ENCODE measurements around the gene ARX. TPM values are rescaled to one million over a fixed set of nuclear protein-coding genes. Genes with fewer than 3 reads are reported as not detected.

ARX gene
- total RNA-seq: not detected in 2 replicates

DNA sequence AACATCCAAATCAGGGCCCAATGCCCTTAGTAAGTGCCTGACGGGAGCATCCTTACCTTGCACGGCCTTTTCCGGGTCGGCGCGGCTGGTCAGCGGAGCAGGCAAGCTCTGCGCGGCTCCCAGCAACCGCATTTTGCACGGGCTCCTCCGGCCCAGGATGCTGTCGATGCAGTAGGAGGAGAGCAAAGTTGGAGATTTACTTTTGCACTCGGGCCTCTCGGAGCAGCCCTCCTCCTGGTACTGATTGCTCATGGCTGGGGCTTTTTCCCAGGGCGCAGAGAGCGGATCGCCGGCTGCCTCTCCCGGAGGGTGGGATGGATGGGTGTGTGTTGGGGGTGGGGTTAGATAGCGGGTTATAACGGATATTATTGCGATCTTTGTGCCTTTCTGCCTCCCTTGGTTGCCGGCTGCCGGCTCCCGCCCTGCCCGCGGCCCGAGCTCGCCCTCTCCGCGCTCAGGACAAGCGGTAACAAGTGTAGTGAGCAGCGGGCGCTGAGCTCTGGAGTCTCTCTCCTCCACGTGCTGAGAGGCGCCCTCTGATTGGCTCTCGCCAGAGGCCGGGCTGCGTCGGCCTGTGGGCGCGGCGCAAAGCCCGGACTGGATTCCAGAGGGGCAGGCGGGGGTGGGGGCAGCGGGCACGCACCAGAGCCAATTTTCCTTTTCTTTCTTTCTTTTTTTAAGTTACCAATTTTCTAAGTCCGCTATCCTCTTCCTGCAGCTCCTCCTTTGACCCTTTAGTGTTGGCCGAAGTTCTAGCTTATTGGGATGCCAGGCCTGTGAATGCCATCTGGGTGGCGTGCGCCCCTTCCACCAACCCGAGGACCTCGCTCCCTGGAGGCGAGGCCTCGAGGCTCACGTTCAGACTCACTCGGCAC lies at the start of gene ARX:
Gene ARX, minus strand, starts transcription at position 480 of the 875 bp plus-strand sequence. Its CDS starts 228 bp downstream, at position 252.
- peak; percentile 33 for DNase-seq (ENCODE audit: low read depth)

DNA sequence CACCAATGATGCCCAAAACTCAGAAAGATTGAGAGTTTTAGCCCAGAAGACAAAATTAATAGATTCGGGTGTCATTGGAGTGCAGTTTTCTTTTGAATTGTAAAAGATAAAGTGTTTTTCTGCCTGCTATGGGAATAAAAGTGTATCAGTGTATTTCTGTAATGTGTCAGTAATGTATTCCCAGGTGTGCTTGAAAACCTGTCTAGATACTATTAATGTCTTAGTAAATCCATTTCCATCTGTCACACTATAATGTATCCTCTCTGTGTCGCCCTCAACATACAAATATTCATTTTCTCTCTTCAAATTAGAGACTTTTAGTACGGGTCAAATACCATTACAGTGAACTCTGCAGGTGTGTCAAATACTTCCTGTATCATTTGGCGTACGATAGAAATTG lies 43.5 kb upstream of the ARX start:
- no peak for DNase-seq (ENCODE audit: low read depth)

DNA sequence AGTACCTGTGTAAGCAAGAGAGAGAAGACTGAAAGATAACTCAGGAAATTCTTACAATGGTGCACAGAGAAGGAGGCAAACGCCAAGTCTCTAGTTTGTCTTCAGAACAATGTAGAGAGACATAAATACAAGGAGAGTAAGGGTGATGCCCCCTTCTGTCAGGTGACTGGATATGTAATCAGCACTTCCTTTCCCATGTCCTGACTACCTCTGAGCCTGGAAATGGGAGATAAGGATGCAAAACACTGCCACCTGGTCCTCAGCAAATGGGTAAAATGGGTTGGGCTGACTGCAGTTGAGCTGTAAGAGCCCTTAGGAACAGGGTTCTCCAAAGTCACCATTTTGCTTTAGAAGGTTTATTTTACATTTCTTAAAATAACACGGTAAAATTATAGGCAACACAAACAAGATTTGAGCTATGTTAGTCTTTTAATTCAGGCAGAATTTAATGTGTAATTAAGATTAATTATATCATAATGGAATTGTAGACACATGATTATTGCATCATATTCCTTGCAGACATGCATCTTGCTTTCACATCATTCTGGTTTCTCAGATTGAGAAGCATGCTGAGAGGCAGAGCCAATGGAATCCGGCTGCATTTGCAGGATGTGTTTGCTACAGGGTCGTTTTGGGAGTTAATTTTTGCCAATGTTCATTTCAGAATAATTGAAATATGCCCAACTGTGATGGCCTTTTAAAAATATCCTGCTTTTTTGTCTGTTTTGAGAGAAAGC lies 37.2 kb upstream of the ARX start:
- no peak for DNase-seq (ENCODE audit: low read depth)

DNA sequence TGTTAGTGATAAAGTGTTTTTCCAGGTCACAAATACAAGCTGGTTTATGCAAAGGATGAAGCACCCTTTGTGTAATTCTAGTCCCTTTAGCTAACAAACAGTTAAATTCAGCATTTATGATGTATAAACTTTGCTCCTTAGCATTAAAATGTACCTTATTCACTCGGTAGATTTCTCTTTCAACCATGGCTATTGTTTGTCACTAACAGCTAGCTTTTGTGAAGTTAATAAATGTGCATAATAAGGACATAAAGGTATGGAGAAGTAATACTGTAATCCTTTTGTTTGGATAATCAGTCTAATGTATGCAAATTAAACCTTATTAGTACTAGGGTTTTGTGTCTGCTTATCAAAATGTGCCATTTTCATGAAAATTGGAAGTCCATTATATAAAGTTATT lies 34.2 kb upstream of the ARX start:
- no peak for DNase-seq (ENCODE audit: low read depth)

DNA sequence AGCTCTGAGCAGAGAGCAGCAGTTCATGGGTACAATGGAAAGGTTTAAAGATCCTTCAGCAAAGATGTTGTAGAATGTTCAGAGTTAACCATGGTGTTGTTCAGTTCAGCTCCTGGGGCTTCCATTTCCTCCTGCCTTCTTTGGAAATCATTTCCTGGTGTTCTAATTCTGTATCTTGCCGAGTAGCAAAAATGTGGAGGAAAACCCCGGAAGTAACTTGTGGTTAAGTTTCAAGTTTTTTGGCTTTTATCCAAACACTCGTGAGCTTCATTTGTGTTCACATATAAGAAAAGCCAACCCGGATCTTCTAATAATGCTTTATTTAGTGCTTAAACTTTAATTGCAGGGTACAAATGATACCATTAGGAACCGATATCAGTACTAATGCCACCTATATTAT lies 33.6 kb upstream of the ARX start:
- peak; percentile 66 for DNase-seq (ENCODE audit: low read depth)

DNA sequence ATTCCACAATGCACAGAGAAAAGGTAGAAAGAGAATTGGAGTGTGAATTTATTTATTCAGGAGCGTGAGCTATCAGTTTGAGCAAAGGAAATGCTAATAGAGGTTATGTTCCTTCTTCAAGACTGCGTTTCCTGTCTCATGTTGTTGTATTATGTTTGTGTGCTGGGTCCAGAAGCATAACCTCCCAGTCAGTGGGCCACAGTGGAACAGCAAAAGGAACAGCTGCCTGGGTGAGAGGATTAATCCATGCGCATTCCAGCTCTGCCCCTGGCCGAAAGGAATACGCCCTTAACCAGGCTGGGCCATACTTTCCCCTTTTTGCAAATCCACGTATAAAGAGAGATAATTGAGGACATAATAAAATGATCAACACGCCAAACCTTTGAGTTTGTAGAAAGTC lies 32.4 kb upstream of the ARX start:
- DNase-seq (ENCODE audit: low read depth): no peak

DNA sequence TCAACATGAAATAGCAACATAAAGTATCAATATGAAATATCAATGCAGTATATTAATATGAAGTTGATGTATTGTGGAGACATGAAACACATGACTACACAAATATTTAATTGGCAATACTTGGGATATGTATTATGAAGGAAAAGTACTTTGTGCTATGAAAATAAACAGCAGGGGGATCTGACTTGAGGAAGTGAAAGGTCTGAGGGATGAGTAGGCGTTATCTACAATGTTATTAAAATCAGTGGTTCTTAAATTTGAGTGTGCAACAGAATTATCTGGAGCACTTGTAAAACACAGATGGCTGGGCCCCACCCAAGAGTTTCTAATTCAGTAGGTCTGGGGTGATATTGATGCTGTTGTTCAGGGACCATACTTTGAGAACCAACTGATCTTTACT lies 27.4 kb upstream of the ARX start:
- no peak for DNase-seq (ENCODE audit: low read depth)

DNA sequence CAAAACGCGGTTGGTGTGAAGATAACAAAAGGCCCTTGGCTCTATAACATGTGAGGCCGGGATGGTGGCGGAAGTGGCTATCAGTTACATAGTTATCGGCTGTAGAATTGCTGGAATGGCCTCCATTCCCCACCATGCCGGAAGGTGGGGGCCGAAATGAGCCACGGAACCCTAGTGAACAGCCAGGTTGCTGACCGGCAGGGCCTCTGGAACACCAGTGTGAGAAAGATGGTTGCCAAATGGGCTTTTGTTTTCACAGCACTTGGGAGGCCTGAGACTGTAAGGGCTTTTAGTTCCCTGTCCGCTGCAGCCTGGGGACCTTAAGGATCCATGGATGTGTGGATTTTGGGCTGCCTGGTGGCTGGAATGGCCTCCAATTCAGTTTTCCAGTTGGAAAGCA lies 23.3 kb upstream of the ARX start:
- DNase-seq (ENCODE audit: low read depth): no peak

DNA sequence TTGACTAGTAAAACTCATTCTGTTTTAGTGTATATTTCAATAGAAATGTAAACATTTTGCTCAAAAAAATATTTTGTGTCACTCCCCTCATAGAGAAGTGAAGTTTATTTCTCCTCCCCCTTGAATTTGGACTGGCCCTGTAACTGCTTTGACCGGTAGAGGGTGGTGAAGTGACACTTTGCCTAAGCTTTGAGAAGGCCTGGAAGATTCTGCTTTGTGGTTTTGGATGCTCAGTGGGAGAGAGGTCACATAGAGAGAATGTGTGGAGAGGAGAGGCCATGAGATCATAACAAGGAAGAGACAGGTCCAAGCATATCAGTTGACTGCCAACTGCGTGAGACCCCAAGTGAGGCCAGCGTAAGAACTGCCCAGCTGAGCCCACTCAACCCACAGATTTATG lies 19.1 kb upstream of the ARX start:
- peak; percentile 6 for DNase-seq (ENCODE audit: low read depth)

DNA sequence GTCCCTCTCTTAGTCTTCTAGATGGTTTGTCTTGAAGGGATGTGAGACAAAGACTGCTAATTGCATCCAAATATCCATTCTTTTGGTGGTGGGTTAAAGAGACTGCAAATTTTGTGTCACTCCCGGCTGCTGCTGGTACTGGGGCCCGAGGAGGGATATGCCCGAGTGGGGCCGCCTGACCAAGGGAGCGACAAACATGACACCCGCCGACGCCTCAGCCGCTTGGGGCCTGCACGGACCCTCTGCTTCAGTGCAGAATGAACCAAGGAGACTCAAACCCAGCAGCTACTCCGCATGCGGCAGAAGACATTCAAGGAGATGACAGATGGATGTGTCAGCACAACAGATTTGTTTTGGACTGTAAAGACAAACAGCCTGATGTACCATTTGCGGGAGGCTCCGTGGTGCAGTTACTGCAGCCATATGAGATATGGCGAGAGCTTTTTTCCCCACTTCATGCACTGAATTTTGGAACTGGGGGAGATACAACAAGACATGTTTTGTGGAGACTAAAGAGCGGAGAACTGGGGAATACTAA lies 13.6 kb upstream of the ARX start:
- DNase-seq (ENCODE audit: low read depth): no peak

DNA sequence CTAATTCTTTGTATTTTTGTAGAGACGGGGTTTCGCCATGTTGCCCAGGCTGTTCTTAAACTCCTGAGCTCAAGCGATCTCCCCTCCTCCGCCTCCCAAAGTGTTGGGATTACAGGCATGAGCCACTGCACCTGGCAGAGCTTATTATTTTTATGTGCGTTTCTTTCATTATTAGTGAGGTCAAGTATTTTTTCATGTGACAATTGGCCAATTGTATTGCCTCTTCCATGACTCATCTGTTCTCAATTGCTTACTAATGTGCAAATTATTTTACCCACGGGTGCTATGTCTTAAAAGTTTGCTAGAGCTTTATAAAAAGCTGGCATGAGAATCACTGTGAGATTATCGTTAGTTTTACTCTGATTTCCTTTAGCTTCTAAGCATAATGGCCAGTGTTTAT lies 13.0 kb upstream of the ARX start:
- DNase-seq (ENCODE audit: low read depth): peak; percentile 84

DNA sequence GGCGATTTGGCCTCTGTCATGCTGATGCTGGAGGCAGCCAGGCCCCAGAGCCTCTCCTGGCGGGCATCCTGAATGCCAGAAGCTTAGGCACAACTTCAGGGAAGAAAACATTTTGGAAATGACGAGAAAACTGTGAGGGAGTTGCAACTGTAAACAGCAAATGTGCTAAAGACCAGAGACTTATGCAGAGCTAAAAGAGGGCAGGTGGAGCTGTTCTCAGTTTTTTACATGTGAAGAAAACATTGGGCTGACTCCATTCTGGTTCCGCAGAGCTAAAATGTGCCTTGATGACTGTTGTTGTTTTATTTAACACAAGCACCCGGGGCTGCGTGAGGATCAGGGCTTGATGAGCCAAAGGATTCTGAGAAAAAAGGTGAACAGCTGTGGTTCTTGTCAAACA lies 10.8 kb upstream of the ARX start:
- DNase-seq (ENCODE audit: low read depth): no peak

DNA sequence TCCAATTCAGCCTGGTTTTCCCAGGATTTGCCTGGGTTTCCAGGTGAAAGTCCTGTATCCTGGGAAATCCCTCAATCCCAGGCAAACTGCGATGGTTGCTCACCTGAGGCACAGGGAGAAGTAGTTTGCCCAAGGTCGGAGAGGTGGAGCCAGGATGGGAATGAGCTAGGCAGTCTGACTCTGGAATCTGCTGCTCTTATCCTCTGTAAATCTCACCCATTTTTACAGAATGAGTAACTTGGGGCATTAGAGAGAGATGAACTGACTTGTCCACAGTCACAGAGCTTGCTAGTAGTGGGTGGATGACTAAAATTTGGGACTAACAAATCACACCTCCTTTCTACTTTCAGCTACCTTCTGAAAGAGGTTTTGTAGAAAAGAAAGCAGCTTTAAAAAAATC lies 9.8 kb upstream of the ARX start:
- no peak for DNase-seq (ENCODE audit: low read depth)

DNA sequence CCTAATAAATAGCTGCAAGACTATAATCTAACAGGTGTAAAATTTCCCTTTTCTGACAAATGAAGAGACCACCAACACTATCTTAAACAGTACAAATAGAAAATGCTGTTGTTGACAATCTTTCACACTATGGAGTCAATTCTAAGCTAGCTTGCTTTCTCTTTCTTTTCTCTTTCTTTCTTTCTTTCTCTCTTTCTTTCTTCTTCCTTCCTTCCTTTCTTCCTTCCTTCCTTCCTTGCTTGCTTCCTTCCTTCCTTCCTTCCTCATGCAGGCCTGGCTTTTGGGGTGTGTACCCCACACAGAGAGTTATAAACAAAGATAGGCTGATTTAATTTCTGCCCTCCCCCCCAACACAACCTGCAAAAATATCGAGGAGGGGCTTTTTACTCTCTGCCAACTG lies 8.1 kb upstream of the ARX start:
- no peak for DNase-seq (ENCODE audit: low read depth)

DNA sequence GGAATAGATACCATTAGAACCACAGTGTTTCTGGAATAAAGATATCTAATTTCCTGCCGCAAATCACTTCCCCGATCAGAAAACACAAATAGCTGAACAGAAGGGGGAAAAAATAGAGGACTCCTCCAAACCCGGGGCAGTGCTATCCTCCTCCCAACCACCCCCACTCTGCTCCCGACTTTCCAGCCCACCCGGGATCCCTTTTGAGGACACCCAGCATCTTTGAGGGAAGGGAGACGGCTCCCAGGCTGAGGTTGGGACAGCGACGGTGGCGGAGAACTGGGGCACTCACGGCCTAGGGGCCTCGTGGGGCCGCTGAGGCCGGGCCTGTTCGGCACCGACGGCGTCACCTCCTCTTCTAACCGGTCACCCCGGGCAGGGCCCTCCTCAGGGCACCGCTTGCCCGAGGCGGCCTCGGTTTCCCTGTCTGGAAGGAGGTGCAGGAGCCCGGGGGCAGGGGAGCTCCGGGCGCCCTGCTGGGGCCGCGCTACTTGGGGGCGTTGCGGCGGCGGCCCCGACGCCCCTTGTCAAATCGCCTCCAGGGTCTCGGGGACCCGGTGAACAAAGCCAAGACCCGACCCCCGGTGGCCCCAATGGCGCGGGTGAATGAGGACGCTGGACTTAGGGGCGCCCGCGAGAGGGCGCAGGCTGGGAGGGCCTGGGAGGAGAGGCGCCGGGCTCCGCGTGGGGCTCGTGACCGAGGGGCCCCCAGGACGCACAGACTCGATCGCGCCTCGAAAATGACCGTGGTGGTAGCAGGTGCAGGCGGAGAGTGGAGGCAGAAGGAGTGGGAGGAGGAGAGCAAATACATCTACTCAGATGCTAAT lies 6.9 kb upstream of the ARX start:
- no peak for DNase-seq (ENCODE audit: low read depth)

DNA sequence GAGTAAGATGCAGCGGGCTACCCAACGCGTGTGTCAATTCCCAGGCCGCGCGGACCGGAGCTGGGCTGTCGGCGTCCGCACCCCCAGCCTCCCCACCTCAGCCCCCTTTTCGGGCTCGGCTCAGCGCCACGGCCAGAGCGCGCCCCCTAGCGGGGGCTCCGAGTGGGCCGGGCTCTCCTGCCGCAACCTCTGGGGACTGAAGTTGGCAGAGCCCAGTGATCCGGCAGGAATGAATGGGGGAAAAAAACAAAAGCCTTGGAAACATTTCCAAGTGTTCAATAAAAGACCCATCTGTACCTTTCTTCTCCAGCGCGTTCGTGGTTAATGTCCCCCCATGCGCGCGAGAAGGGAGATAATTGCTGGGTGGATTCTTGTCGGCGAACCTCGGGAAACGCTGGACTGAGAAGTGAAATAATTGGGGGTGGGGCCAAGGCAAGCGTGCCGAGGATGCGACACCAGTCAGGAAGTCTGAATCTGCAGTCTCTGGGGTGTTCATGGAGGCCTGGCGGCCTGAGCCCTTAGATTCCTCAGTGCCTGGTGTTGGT lies 5.2 kb upstream of the ARX start:
- DNase-seq (ENCODE audit: low read depth): no peak

DNA sequence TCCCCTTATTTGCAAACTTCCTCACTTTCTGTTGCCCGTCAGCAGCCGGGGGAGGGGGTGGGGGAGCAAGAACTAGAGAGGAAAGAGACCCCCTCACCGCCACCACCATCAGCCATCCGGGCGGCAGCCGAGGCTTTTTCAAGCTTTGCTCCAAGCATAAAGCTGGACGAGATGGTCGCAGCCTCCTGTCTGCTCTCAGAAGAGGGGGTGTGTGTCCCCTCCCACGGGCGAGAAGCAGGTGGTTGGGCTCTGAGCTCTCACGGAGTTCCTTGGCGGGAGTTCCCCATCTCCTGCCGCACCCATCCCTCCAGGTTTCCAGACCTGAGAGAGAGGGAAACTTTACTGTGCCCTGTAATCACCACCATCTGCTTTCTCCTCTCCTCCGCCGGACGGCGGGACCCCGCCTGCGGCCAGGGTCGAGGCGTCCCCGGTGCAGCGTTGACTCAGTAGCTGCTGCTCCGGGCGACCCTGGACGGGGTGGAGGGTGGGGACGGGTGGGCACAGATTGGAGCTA lies 4.7 kb upstream of the ARX start:
- DNase-seq (ENCODE audit: low read depth): no peak

DNA sequence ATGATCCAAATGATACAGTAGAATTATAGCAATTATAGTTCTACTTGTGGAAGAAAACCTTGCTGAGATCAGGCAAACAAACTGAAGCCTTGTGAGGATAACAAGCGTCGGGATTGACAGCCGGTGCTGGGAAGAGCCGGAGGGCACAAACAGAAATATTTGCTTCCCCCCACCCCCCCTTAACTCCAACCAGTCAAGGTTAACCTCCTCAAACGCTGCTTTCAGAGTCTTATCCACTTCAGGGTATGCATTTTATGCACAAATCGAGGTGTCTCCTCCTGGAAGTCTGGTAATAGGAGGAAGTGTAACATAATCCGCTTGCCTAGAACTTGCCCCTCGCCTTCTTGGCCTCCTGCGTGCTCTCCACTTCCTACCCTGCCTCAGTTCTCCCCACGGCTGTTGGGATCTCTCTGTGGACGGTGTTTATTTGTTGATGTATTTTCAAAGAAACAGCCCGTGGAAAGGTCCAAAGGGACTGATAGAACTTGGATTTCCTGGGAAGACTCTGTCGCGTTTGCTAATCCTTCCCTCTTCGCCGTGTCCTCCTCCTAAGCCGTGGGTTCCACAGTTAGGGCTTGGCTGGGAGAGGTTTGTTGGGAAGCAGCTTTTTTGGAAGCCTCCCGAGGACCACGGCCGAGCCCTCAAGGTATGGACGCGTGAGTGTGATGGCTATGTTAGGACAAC lies 4.1 kb upstream of the ARX start:
- no peak for DNase-seq (ENCODE audit: low read depth)

DNA sequence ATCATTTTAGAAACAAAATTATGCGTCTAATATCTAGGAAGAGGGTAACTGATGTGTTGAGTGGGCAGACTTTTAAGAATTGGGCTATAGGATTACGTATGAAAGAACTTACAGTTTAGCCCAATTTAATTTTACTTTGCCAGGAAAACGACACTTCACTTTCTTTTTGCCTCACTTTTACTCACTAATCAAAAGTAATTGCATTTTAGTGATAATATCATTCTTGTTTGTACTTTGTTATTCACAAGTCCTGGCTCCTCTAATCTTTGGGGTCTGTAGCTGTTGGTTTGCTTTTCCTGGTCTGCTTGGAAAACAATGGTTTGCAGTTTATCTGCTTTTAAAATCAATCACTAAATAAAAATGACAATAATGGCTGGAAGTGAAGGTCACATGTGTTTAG lies 2.9 kb upstream of the ARX start:
- DNase-seq (ENCODE audit: low read depth): no peak

DNA sequence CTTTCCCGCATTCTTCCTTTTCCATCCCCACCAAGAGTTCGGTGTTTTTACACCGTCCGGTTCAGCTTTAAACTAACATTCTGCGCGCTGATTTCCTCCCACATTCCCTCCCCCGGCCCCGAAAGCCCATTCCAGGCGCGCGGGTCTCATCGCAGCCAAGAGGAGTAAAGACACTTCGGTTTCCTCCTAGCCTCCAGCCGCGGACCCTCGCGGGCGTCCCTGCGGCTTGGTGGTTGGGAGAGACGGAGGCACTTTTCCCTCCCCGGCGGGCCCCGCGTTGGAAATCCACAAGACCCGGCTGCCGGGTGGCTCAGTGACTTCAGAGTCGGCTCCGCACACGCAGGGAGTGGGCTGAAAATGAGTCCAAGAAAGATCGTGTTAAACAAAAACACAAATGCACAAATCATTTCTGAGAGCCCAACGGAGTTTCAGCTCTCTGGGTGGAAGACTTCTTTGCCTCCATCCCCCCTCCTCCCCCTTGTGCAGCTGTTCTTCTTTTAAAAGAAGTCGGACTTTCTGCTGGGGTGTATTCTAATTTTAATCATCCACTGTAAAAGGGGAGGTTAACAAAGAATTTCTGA lies 2.0 kb upstream of the ARX start:
- DNase-seq (ENCODE audit: low read depth): no peak

All from renal cortical epithelial cell (primary cell).